Activated CD8-positive, alpha-beta memory T cell treated with anti-CD3 and anti-CD28 coated beads, Interleukin-2, amount 50 U/mL, for 1 hour (primary cell): ENCODE data around the gene SELPLG.

Source experiments
- DNase-seq: peaks from one replicate; pipeline ENCODE4 v3.0.0-alpha.2; 2020; ENCODE audit errors: extremely low read depth

SELPLG gene

DNA sequence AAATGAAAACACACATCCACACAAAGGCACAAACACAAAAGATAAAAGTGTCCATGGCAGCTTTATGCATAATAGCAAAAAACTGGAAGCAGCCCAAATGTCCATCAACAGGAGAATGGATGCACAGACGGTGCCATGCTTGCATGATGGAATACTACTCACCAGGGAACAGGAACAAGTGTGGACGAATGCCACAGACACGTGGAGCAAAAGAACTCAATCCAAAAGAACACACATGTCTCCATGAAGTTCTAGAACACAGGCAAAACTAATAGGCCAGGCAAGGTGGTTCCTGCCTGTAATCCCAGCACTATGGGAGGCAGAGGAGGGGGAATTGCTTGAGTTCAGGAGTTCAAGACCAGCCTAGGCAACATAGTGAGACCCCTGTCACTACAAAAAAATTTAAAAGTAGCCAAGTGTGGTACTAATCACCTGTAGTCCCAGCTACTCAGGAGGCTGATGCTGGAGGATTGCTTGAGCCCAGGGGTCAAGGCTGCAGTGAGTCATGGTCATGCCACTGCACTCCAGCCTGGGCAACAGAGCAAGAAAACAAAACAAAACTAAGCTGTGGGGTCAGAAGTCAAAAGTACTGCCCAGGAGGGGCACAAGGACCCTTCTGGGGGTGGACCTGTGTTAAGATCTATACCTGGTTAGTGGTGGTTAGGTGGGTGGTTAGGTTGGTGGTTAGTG, 28.5 kb downstream of the SELPLG start:
- no peak for DNase-seq

DNA sequence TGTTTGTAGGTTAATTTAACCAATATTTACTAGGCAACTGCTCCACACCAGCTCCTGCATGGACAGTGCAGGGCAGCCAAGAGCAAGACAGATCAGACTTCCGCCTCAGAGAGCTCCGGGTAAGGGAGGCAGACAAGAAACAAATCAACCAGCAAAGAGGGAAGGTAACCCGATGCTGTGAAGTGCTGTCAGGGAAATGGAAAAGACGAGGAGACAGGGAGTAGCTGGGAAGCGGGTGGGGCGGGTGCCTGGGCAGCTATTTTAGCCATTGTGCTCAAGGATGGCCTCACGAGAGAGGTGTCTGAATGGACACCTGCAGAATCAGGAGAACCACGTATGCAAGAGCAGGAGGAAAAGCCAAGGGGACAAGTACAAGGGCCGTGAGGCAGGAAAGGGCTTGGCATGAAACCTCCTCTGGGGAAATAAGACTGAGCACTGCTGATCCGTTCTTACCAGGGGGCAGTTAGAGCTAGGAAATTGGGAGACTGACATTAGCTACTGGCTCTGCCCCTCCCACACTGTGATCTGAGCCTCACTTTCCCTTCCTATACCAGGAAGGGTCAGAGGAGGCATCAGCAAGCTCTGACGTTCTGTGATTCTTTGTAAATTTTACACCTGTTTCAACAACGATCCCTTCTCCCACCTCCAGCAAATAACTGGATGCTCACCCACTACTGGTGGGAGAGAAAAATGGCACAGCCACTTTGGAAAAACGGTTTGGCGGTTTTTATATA, 29.3 kb downstream of the SELPLG start:
- DNase-seq, result no peak

DNA sequence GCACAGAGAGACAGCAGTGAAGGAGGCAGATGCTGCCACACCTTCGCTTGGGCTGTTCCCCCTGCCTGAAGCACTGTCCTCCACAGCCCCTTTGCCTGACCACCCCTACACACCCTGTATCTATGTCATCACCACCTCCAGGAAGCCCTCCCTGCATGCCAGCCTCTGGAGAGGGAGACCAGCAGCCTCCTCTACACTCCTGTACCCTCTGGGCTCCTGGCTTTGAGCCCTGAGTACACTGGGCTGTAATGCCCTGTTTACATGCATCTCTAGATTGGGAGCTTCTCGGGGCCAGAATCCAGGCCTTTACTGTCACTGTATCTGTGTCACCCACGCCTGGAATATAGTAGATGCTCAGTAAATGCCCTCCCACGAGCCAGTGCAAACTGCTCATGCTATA, 30.0 kb downstream of the SELPLG start:
- DNase-seq, result no peak

DNA sequence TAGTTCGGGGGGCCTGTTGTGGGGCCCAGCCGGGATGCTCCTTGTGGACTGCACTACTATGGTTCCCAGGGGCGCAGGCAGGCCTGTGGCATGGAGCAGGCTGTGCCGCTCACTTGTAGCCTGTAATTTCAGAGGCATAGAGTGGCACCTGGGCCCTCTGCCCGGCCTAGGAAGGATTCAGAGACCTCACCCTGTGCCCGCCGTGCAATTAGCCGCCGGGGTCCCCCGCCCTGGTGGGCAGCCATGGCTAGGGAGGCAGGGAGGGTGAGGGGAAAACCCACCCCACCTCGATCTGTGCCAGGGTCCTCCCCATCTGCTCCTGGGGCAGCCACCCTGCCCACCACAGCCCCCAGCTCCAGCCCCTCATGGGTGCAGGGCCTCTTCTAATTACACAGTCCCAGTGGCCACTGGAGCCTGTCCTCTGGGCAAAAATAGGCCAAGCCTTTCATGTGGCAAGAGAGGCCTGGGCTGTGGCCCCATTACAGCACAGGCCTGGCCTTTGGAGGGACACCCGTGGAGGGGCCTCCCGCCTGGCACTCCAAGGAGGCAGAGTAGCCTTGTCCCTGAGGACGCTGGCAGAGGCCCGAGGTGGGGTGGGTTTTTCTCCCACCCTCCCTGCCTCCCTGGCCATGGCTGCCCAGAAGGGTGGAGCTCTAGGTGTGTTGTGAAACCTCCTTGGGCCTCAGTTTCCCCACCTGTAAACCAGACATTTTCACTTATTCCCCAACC, 30.6 kb downstream of the SELPLG start:
- no peak for DNase-seq

DNA sequence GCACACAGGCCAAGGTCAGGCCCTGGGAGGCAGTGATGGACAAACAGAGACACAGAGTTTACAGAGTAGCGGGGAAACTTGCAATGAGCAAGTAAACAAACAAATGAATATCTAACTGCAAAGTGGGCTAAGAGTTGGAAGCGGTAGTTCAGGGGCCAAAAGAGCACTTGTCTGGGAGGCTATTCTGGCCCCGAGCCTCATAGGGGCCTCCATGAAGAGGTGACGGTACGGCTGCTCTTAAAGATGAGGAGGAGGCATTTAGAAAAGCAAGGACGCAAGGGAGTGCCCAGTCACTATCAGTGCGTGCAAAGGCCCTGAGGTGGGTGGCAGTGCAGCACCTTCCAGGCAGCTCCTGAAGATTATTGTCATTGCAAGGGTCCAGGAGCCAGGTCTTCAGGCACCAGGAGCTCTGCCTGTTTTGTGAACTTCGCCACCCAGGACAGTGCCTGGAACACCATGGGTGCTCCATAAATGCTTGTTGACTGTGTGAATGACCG, 31.4 kb downstream of the SELPLG start:
- no peak for DNase-seq

DNA sequence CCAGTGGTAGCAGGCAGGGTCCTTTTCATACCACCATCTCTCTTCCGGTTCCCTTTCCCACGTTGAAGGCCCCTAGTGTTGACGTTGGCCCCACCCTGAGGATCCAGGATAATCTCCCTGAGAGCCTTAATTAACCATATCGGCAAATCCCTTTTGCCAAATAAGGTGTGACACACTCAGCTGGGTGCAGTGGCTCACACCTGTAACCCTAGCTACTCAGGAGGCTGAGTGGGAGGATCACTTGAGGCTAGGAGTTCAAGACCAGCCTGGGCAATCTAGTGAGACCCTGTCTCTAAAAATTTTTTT, 33.0 kb downstream of the SELPLG start:
- no peak for DNase-seq

DNA sequence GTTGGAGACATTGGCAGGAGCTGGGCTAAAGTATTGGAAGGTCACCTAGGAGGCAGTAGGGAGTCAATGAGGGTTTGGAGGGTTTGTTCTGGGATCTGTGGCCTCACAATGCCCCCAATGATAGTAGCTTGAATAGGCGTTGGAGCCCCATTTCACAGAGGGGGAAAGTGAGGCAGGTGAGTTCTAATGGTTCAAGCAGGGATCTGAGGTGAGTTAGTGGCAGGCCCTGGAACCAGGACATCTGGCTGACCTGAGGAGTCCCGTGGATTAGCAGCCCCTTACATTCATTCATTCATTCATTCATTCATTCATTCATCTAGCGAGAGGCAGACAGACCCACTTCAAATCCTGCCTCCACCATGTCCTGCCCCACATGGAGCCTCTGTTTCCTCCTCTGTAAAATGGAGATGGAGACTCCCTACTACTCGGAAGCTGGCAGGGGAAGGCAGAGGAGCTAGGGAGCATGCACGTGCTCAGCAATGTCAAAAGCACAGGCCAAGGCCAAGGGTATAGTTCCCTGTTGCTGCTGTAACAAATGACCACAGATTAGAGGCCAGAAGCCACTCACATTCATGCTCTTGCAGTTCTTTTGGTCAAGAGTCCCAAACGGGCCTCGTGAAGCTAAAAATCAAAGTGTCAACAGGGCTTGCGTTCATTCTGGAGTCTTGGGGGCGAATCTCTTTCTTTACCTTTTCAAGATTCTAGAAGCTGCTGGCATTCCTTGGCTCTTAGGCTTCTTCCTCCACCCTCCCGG, 33.6 kb downstream of the SELPLG start:
- no peak for DNase-seq

DNA sequence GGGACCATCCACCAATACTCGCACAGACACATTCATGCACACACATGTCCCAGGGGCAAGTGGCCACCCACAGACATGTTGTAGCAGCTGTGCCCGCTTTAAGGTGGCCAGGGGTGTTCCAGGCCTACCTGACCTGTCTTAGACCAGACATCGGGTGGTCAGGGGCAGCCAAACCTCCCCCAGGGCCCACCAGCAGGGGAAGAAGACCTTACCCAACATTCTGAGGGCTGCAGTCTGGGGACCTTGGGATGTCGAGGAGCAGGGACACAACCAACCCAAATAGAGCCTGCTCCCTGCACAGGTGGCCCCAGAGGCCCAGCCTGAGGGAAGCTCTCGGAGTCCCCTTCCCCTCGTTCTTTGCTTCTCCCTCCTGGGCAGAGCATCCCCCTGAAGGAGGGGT, 34.2 kb downstream of the SELPLG start:
- DNase-seq, result no peak

DNA sequence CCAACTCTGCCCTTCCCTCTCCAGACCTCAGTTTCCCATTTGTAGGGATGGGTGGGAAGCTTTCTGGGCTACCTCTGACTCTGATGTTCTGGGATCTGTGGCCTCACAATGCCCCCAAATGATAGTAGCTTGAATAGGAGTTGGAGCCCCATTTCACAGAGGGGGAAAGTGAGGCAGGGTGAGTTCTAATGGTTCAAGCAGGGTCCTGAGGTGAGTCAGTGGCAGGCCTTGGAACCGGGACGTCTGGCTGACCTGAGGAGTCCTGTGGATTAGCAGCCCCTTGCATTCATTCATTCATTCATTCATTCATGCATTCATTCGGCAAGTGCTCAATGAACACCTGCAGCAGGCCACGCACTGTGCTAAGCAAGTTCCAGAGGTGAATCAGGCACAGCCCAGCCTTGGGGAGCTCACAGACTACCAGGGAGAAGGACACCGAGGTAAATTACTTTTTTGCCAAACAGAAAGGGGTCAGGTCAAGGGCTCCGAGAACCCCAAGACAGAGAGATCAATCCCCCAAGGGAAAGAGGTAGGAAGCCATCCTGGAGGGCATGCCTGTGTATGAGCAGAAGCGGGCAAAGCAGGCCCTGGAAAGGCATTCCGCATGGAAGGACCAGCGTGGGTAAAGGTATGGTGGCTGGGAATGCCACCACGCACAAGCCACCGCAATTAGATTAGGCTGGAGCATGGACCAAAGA, 35.0 kb downstream of the SELPLG start:
- DNase-seq, result no peak

DNA sequence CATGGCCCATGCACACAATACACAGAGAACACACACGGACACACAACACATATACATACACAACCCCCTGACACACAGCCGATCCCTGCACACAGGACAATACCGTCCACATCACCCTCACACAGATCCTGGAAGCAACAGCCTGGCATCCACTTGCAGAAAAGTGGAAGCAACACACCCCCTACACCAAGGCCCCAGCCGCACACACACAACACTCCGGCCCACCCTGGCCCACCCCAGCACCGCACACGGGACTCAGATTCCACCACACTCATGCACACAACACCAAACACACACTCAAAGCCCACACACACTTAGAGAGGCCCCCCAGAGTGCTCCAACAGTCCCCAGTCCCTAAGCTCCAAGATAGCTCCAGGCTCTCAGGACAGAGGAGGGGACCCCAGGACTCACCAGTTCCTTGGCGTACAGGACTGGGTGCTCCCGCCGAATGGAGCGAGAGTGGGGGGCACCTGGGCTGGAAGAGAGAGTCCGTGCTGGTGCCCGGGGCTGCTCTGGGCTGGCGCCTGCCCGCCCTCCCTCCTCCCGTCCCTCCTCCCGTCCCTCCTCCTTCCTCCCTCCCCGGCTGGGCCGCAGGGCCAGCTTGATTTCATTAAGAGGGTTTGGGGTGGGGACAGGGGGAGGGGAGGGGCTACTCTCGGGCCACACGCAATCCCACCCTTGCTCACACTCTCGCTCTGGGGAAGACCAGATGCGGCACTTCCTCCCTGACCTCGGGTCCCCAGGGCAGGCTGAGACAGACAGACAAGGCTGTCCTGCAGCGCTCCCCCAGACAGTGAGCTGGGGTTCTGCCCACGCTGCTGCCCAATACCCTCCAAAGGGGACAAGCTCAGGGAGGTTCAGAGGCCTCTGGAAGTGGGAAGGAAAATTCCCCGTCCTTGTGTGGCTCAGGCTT, 35.9 kb downstream of the SELPLG start, which contains the start of gene TMEM119:
Gene TMEM119 (minus strand): TSS at position 526 of the 913 bp plus-strand sequence. CDS start 5,701 bp downstream, outside the sequence.
- DNase-seq, result no peak

DNA sequence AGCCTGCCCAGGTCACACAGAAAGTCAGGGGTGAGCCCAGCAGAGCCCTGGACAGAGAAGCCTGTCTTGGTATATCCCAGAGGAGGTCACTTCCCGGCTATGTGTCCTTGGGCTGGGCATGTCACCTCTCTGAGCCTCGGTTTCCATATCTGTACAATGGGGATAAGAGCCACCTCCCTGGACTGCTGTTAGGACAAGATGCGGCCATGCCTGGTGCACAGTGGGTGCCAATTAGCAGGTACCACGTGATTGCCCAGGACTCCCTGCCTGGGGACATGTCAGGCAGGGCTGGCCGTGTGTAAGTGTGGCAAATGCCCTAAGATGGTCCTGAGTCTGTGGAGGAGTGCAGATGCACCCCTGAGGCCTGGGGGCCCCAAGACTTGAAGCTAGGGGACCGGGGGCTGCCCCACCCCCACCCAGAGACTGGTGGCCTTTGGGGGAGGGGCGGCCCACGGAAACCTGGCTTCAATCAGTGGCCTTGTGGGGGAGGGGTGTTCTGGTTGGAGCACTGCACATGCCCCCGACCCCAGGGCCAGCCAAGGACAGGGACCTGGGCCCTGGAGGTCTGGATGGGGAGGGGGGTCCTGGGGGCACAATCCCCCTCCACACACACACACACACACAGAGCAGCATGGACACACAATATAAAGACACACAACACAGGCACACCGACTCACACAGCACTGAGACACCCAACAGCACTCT, 36.7 kb downstream of the SELPLG start:
- no peak for DNase-seq

DNA sequence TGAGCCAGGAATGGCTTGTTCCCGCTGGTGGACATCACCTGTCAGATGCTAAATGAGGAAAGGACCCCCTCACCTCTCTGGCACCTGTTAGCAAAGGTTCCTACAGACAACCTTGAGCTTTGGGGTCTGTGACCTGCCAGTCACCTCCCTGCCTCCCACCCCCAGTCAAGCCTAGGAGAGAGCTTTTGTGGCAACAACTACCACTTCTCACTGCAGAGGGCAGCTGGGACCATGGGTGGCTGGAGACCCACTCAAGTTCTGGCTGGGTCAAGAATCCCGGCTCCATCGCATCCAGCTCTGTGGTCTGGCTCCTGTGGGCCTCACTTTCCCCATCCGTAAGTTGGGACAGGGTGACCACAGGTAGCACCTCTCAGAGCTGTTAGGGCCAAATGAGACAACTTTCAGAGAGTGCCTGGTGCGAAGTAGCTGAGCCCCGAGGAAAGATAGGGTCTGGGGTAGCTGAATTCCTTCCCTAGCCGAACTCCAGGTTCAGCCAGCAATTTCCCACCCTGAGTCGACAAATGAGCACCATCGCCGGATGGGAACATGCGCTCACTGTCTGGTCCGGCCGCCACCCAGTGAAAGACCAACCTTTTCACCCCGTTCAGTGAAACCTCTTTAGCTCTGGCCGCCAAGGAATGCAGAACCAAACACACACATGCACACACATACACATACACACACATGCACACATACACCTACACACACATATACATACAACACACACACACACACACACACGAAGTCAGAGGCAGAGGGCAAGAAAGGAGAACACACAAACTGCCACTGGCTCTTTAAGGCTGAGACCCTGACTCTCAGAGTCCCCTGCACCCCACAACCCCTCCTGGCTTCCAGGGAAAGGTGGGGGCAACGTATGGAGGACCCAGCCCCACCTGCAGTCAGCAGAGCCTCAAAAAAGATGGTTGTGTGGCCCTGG, 37.7 kb downstream of the SELPLG start:
- no peak for DNase-seq

DNA sequence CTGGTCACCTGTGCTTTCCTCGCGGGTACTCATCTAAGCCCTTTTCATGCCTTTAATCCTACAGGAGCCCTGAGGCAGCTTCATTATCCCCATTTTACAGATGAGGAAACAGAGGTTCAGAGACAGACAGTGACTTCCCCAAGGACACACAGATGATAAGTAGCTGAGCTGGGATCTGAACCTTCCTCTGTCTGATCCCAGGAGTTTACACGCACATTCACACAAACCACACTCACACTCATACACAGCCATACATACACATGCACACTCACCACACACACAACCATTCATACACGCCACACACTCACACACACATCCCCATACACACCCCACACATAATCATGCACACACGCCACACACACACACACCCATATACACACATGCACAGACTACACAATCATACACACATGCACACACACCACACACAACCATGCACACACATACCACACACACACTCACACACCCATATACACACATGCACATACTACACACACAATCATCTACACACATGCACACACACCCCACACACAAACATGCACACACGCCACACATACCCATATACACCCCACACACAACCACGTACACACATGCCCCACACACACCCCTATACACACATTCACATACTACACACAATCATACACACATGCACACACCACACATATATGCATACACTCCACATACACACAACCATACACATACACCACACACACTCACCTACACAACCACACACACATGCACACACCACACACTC, 38.6 kb downstream of the SELPLG start:
- no peak for DNase-seq

DNA sequence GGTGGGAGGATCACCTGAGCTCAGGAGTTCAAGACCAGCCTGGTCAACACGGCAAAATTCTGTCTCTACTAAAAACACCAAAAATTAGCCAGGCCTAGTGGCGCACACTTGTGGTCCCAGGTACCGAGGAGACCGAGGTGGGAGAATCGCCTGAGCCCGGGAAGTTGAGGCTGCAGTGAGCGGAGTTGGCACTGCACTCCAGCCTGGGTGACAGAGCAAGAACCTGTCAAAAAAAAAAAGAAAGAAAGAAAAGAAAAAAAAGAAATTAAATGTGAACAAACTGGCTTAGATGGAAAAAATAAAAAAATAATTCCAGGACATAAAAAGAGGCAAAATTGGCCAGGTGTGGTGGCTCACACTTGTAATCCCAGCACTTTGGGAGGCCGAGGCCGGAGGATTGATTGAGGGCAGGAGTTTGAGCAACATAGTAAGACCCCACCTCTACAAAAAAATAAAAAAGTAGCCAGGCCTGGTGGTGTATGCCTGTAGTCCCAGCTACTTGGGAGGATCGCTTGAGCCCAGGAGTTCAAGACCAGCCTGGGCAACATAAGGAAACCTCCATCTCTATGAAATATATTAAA, 39.3 kb downstream of the SELPLG start:
- DNase-seq, result no peak

DNA sequence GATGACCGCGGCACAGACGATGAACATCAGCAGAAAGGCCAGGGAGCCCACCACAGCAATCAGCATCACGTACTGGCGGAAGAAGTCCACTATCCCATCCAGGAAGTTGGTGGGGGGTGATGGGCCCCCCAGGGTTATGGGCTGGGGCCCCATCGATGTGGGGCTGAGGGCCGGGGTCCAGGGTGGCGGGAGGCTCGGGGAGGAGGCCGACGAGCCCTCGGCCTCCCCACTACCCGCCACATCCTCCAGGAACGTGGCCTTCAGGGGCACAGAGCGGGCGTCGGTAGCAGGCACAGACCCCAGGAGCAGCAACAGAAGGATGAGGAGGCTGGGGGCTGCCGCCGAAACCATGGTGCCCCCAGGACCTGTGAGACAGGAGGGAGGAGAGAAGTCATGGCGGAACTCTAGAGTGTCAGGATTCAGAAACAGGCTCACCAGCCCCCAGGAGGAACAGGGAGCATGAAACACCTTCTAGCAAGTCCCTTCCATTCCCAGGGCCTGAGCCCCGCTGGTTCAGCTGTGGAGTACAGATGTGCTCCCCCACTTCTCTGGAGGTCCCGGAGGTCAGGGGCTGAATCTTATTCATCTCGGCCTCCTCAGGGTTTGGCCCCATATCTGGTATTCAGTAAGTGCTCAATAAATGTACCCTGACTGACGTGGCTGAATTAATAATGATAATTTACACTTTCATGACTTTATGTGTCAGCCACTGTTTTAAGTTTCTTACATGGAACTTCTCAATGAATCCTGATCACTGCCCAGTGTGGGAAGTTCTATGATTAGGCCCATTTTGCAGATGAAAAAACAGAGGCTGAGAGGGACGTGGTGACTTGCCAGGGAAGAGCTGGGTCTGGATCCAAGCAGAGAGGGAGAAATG, 41.4 kb downstream of the SELPLG start:
- no peak for DNase-seq

DNA sequence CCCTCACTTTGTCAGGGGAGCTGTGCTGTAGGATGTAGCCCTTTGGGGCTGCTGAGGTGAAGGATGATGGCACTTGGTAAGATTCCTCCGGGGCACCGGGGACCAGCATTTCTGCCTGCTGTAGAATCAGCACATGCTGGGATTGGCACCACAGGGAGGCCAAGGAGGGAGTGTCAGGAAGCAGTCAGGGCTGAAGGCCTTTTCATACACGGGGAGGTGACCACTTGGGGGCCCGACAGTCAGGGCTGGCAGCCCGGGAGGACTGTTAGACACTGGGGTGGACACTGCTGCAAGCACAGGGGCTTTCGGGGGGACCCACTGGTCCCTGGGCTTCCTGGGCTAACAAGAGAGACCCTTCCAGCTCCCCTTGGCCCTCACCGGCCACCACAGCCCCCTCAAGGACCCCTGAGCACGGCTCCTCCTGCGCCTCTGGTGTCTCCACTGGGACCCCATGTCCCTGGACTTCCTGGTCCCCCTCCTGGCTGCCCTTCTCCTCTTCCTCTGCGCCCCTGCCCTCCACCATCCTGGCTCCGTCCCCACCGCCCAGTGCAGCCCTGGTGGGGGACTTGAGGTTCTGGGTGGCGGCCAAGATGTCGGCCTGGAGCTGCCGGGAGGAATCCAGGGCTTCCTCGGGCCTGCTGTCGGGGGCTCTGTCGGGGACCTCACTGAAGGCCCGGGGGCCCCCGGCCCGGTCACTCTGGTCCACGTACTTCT, 42.3 kb downstream of the SELPLG start:
- no peak for DNase-seq
